ENCODE data around the gene MINDY3.

DNA sequence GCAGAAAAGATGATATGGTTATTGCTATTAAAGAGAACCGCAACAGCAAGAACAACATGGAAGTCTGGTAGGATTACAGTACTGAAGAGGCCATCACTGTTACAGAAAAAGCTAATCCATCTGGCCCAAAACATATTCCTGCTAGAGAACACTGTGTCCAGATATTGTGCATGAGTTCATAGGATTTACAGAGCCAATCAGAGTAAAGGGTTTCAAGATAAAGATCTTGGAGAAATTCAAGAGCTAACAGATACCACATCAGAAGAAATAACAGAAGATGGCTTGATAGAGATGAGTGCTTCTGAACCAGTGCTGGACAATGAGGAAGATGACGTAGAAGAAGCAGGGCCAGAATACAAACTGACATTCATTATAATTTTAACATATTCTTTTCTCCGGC, 58.7 kb downstream of the MINDY3 start:
- TF ChIP-seq, protein P1, sequence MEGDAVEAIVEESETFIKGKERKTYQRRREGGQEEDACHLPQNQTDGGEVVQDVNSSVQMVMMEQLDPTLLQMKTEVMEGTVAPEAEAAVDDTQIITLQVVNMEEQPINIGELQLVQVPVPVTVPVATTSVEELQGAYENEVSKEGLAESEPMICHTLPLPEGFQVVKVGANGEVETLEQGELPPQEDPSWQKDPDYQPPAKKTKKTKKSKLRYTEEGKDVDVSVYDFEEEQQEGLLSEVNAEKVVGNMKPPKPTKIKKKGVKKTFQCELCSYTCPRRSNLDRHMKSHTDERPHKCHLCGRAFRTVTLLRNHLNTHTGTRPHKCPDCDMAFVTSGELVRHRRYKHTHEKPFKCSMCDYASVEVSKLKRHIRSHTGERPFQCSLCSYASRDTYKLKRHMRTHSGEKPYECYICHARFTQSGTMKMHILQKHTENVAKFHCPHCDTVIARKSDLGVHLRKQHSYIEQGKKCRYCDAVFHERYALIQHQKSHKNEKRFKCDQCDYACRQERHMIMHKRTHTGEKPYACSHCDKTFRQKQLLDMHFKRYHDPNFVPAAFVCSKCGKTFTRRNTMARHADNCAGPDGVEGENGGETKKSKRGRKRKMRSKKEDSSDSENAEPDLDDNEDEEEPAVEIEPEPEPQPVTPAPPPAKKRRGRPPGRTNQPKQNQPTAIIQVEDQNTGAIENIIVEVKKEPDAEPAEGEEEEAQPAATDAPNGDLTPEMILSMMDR (IDR thresholded peaks at IDR 0.05) = no peak
- TF ChIP-seq POLR2A (IDR thresholded peaks at IDR 0.05) = no peak
